Breast epithelium (tissue), 3 donors: ENCODE results near the gene TSC22D3.

Experiments
- CTCF ChIP-seq, 3 donors: fragments of 450-650 bp; IDR thresholded peaks; one replicate each; pipeline ENCODE4 v1.5.1; 2016 to 2017; ENCODE audit warnings: antibody characterized with exemption in 3 of 3, mild to moderate bottlenecking in 3 of 3, moderate library complexity in 3 of 3
- POLR2A ChIP-seq: fragments of 450-650 bp; IDR thresholded peaks from one replicate; pipeline ENCODE4 v1.6.1; 2016; ENCODE audit warnings: antibody characterized with exemption, mild to moderate bottlenecking, moderate library complexity

GRCh38 chrX:107763647-107764046 lies 11.9 kb downstream of the TSC22D3 start:
- TF ChIP-seq CTCF (IDR thresholded peaks at IDR 0.05) (no peak), POLR2A (no peak)
